ENCODE results near the gene SLC25A42. TPM values are rescaled to one million over a fixed set of nuclear protein-coding genes. Genes with fewer than 3 reads are reported as not detected.

The SLC25A42 gene
- total and polyA plus RNA-seq, 2 of the 13 experiments (the other 11 are each of a cell fraction or from before 2014, with no cell fraction given): 12.8 to 18.3 TPM

- TF ChIP-seq CHD4 (IDR thresholded peaks at IDR 0.05; ENCODE audit: borderline replicate concordance, low read length) (no peak), POGZ (CRISPR knock-in tag; IDR thresholded peaks at IDR 0.05) (peak; percentile 78), SPEN (CRISPR knock-in tag; IDR thresholded peaks at IDR 0.05; ENCODE audit: low read depth) (peak; percentile 96), FOXM1 (CRISPR knock-in tag; IDR thresholded peaks at IDR 0.05) (no peak), SMARCC2 (IDR thresholded peaks at IDR 0.05) (no peak), KMT2A (CRISPR knock-in tag; IDR thresholded peaks at IDR 0.05) (no peak), STAG1 (CRISPR knock-in tag; IDR thresholded peaks at IDR 0.05) (peak; percentile 19; the same call in 1 of the 2 replicates), ZMAT3 (CRISPR knock-in tag; conservative IDR thresholded peaks at IDR 0.05) (peak; percentile 78; the same call in 1 of the 2 replicates), RFX1 (IDR thresholded peaks at IDR 0.05) (no peak; the same call in 1 of the 2 replicates), EED (CRISPR knock-in tag; IDR thresholded peaks at IDR 0.05) (peak; percentile 77), RNF2 (conservative IDR thresholded peaks at IDR 0.05; ENCODE audit: low read depth) (peak; percentile 85; the same call in 1 of the 2 replicates), ZSCAN25 (CRISPR knock-in tag; IDR thresholded peaks at IDR 0.05) (peak; percentile 67; the same call in 1 of the 2 replicates), KMT2B (CRISPR knock-in tag; IDR thresholded peaks at IDR 0.05) (peak; percentile 67), ZBTB33 (CRISPR knock-in tag; IDR thresholded peaks at IDR 0.05) (peak; percentile 64), ZNF883 (CRISPR knock-in tag; IDR thresholded peaks at IDR 0.05; ENCODE audit: not compliant biosample characterization) (peak; percentile 36), NFE2L1 (CRISPR knock-in tag; IDR thresholded peaks at IDR 0.05; ENCODE audit: borderline replicate concordance) (no peak), ZNF556 (CRISPR knock-in tag; IDR thresholded peaks at IDR 0.05; ENCODE audit: borderline replicate concordance) (peak; percentile 39; the same call in 1 of the 2 replicates), PITX1 (CRISPR knock-in tag; IDR thresholded peaks at IDR 0.05) (peak; percentile 93), JUN (CRISPR knock-in tag; IDR thresholded peaks at IDR 0.05) (peak; percentile 99)
- TF ChIP-seq, protein P1, sequence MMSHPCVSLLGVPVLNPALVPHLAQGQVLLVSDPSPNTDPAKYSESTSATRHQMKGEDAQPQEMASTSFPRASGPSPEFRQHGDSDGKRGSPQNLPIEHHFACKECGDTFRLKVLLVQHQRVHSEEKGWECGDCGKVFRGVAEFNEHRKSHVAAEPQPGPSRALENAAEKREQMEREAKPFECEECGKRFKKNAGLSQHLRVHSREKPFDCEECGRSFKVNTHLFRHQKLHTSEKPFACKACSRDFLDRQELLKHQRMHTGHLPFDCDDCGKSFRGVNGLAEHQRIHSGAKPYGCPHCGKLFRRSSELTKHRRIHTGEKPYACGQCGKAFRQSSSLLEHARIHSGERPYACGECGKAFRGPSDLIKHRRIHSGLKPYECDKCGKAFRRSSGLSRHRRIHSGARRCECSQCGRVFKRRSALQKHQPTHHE (CRISPR knock-in tag; IDR thresholded peaks at IDR 0.05; ENCODE audit: borderline replicate concordance): peak; percentile 91; the same call in 1 of the 2 replicates
- TF ChIP-seq, protein P2, sequence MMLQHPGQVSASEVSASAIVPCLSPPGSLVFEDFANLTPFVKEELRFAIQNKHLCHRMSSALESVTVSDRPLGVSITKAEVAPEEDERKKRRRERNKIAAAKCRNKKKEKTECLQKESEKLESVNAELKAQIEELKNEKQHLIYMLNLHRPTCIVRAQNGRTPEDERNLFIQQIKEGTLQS (CRISPR knock-in tag; IDR thresholded peaks at IDR 0.05): peak; percentile 99
- TF ChIP-seq, protein P3, sequence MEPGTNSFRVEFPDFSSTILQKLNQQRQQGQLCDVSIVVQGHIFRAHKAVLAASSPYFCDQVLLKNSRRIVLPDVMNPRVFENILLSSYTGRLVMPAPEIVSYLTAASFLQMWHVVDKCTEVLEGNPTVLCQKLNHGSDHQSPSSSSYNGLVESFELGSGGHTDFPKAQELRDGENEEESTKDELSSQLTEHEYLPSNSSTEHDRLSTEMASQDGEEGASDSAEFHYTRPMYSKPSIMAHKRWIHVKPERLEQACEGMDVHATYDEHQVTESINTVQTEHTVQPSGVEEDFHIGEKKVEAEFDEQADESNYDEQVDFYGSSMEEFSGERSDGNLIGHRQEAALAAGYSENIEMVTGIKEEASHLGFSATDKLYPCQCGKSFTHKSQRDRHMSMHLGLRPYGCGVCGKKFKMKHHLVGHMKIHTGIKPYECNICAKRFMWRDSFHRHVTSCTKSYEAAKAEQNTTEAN (CRISPR knock-in tag; conservative IDR thresholded peaks at IDR 0.05): peak; percentile 37; the same call in 1 of the 2 replicates
- TF ChIP-seq, protein P4, sequence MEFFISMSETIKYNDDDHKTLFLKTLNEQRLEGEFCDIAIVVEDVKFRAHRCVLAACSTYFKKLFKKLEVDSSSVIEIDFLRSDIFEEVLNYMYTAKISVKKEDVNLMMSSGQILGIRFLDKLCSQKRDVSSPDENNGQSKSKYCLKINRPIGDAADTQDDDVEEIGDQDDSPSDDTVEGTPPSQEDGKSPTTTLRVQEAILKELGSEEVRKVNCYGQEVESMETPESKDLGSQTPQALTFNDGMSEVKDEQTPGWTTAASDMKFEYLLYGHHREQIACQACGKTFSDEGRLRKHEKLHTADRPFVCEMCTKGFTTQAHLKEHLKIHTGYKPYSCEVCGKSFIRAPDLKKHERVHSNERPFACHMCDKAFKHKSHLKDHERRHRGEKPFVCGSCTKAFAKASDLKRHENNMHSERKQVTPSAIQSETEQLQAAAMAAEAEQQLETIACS (CRISPR knock-in tag; IDR thresholded peaks at IDR 0.05): no peak
These were observed 33.1 kb downstream of the SLC25A42 start (continued) for GRCh38 chr19:19096641-19097627.

Measured in HepG2 (cell line).